ENCODE data around the gene ACTL10.

- no peak for TF ChIP-seq CTCF (conservative IDR thresholded peaks at IDR 0.05; ENCODE audit: low read depth, low read length)
- no peak for TF ChIP-seq POLR2A (IDR thresholded peaks at IDR 0.05; ENCODE audit: low read depth, low read length)
- TF ChIP-seq USF2 (IDR thresholded peaks at IDR 0.05; ENCODE audit: low read depth, low read length): no peak
- TF ChIP-seq MAZ (IDR thresholded peaks at IDR 0.05; ENCODE audit: borderline replicate concordance, low read depth, low read length): no peak
- TF ChIP-seq RFX5 (IDR thresholded peaks at IDR 0.05; ENCODE audit: low read depth, low read length): no peak
- TF ChIP-seq RAD21 (IDR thresholded peaks at IDR 0.05; ENCODE audit: low read length): no peak
- TF ChIP-seq BHLHE40 (IDR thresholded peaks at IDR 0.05; ENCODE audit: low read depth, low read length): no peak
- no peak for TF ChIP-seq ELK1 (IDR thresholded peaks at IDR 0.05; ENCODE audit: borderline replicate concordance, low read depth, low read length)
- TF ChIP-seq CEBPB (IDR thresholded peaks at IDR 0.05; ENCODE audit: low read depth, low read length): no peak
- no peak for TF ChIP-seq SMC3 (IDR thresholded peaks at IDR 0.05; ENCODE audit: low read depth, low read length)
- no peak for TF ChIP-seq CHD1 (IDR thresholded peaks at IDR 0.05; ENCODE audit: low read depth, low read length)
- no peak for TF ChIP-seq MAFK (IDR thresholded peaks at IDR 0.05; ENCODE audit: low read depth, low read length)
Measured at GRCh38 chr20:33697129-33697528, 30.4 kb downstream of the ACTL10 start.
